K562 (cell line): ENCODE results near the gene STPG4. TPM values are rescaled to one million over a fixed set of nuclear protein-coding genes. Genes with fewer than 3 reads are reported as not detected.

Experiments
- ATAC-seq: fragments of 200-7000 bp; cut with Tn5 transposase; 3 replicates; pipeline ENCODE4 v1.9.1; 2020; ENCODE audit warnings: moderate library complexity
- BruUV-seq: library from RNA; stranded (reverse); fragments of 400-500 nt; replicated peaks from 2 replicates; lab custom pipeline; 2021; lab: Mats Ljungman, UMichigan
- CTCF ChIA-PET: fragments of 300-600 bp; formaldehyde crosslinking; extraction: SDS; loops from one replicate; lab custom pipeline; 2021; ENCODE audit warnings: low intra/inter-chr PET ratio; lab: Yijun Ruan, JAX
- POLR2A ChIA-PET: fragments of 300-600, 350-650 bp; sonication (Branson Sonifier 250); formaldehyde crosslinking; extraction: SDS; loops from one replicate; lab custom pipeline; 2021; ENCODE audit warnings: antibody characterized with exemption, inconsistent platforms; lab: Yijun Ruan, JAX
- DNase-seq, 4 experiments: peaks; one replicate each; pipeline versions ENCODE4 v3.0.0 to v3.0.0-alpha.2; 2011 to 2018; ENCODE audit warnings: low spot score in 3 of 4, mixed read lengths in 3 of 4; ENCODE audit errors: extremely low read depth in 1 of 4
- FAIRE-seq: peaks from 2 replicates; lab custom pipeline; 2011; peaks lifted over from hg19 to GRCh38; lab: Jason Lieb, UNC
- H2AFZ ChIP-seq: 2 replicates; pipeline ENCODE4 v1.6.0; 2011; ENCODE audit warnings: low read depth, low read length, control low read depth, inconsistent platforms
- H3K27ac ChIP-seq: fragments of 200-600 bp; 3 replicates; pipeline ENCODE4 v1.8.0; 2011; ENCODE audit warnings: low read depth, mild to moderate bottlenecking, control low read depth, inconsistent platforms, low read length, moderate library complexity, mixed read lengths; ENCODE audit errors: extremely low read depth
- H3K27me3 ChIP-seq, 2 experiments: fragments of 300-600 bp in 1 of 2; 2 replicates in 1 of 2; 3 replicates in 1 of 2; pipeline versions ENCODE4 v1.6.0 to v1.8.0; 2011; ENCODE audit warnings: inconsistent platforms in 2 of 2, low read length in 2 of 2, mild to moderate bottlenecking in 1 of 2, mixed read lengths in 1 of 2, moderate library complexity in 1 of 2; ENCODE audit not compliant: control insufficient read depth in 2 of 2, insufficient read depth in 2 of 2
- H3K36me3 ChIP-seq: fragments of 300-600 bp; 3 replicates; pipeline ENCODE4 v1.8.0; 2011; ENCODE audit warnings: mild to moderate bottlenecking, low read length, inconsistent platforms; ENCODE audit not compliant: control insufficient read depth, insufficient read depth
- H3K4me1 ChIP-seq, 2 experiments: fragments of 200-600 bp in 1 of 2; replicated peaks in 1 of 2; 2 replicates in 1 of 2; 3 replicates in 1 of 2; pipeline versions ENCODE4 v1.5.1 to v1.8.0; 2011; ENCODE audit warnings: inconsistent platforms in 2 of 2, low read length in 2 of 2, mild to moderate bottlenecking in 1 of 2, mixed read lengths in 1 of 2, moderate library complexity in 1 of 2; ENCODE audit not compliant: control insufficient read depth in 2 of 2, insufficient read depth in 2 of 2
- H3K4me2 ChIP-seq: 2 replicates; pipeline ENCODE4 v1.6.1; 2011; ENCODE audit warnings: low read length, control low read depth, inconsistent platforms, mixed read lengths; ENCODE audit not compliant: insufficient read depth
- H3K4me3 ChIP-seq: fragments of 200-600 bp; sonication (generic), shearing (Covaris generic); 2 replicates; pipeline ENCODE4 v1.5.1; 2016; ENCODE audit warnings: control low read depth, inconsistent platforms
- H3K79me2 ChIP-seq: fragments of 200-600 bp; 3 replicates; pipeline ENCODE4 v1.8.0; 2011; ENCODE audit warnings: low read length, inconsistent platforms; ENCODE audit not compliant: control insufficient read depth, insufficient read depth
- H3K9ac ChIP-seq, 2 experiments: 2 replicates each; pipeline versions ENCODE4 v1.6.0 to v1.6.1; 2011; ENCODE audit warnings: low read depth in 2 of 2, low read length in 2 of 2, control low read depth in 1 of 2, inconsistent platforms in 1 of 2, mild to moderate bottlenecking in 1 of 2, mixed read lengths in 1 of 2; ENCODE audit not compliant: insufficient read depth in 1 of 2
- H3K9me1 ChIP-seq: one replicate; pipeline ENCODE4 v1.6.0; 2011; ENCODE audit warnings: inconsistent platforms, mild to moderate bottlenecking, low read length, moderate library complexity; ENCODE audit not compliant: control insufficient read depth, insufficient read depth
- H3K9me3 ChIP-seq: replicated peaks from 2 replicates; pipeline ENCODE4 v1.5.1; 2011; ENCODE audit warnings: low read depth, low read length, inconsistent platforms; ENCODE audit not compliant: control insufficient read depth, insufficient read depth
- H4K20me1 ChIP-seq: replicated peaks from 2 replicates; pipeline ENCODE4 v1.6.1; 2011; ENCODE audit warnings: low read length, inconsistent platforms, mixed read lengths; ENCODE audit not compliant: control insufficient read depth, insufficient read depth
- NFIC ChIP-seq: fragments of 450-650 bp; IDR thresholded peaks from 2 replicates; pipeline ENCODE4 v1.6.1; 2017; ENCODE audit warnings: mild to moderate bottlenecking, inconsistent platforms
- POLR2AphosphoS5 ChIP-seq: IDR thresholded peaks from 2 replicates; pipeline ENCODE4 v1.6.1; 2011; ENCODE audit warnings: mild to moderate bottlenecking, low read depth, low read length, moderate library complexity; ENCODE audit not compliant: control insufficient read depth, insufficient read depth
- POLR2B ChIP-seq: fragments of 450-650 bp; IDR thresholded peaks from 2 replicates; pipeline ENCODE4 v1.6.1; 2018; ENCODE audit warnings: low read depth; ENCODE audit not compliant: partially characterized antibody
- SIN3A ChIP-seq, 2 experiments: fragments of 150-350 bp in 1 of 2; IDR thresholded peaks; 2 replicates each; pipeline ENCODE4 v1.6.1; 2011 to 2016; ENCODE audit warnings: borderline replicate concordance in 2 of 2, low read depth in 2 of 2, low read length in 2 of 2, mild to moderate bottlenecking in 2 of 2, moderate library complexity in 2 of 2; ENCODE audit not compliant: control insufficient read depth in 1 of 2
- SREBF2 ChIP-seq: sonication (generic); formaldehyde crosslinking; IDR thresholded peaks from 2 replicates; pipeline ENCODE4 v1.4.0; 2020; ENCODE audit warnings: mild to moderate bottlenecking, missing genetic modification reagents
- SUPT5H ChIP-seq: fragments of 450-650 bp; IDR thresholded peaks from 2 replicates; pipeline ENCODE4 v1.6.1; 2016
- ZNF707 ChIP-seq: fragments of 250-450 bp; sonication (Bioruptor Pico); conservative IDR thresholded peaks from 2 replicates; pipeline ENCODE4 v1.8.0; 2022; ENCODE audit warnings: inconsistent platforms, mild to moderate bottlenecking, moderate library complexity
- WGBS: fragments of 100-300 bp; shearing (Covaris generic); methylation state at CpG from one replicate; pipeline ENCODE4 v1.1.6; 2016; ENCODE audit warnings: low coverage, mixed read lengths; ENCODE audit not compliant: insufficient coverage; ENCODE audit errors: missing lambda C conversion rate; 5-methylcytosine and 5-hydroxymethylcytosine counted together
- in situ Hi-C: fragments of 300-500 bp; cut with MboI; formaldehyde crosslinking; loops from 4 replicates; pipeline ENCODE4 v1.15.0; 2018; ENCODE audit warnings: inconsistent platforms, mixed read lengths
- intact Hi-C: fragments of 100-400 bp; cut with micrococcal nuclease; formaldehyde crosslinking; loops from 2 replicates; pipeline ENCODE4 v1.14.2; 2022
- polyA plus RNA-seq, 8 experiments: library from polyadenylated mRNA; depleted of rRNA in 4 of 8; stranded (reverse) in 5 of 8; unstranded in 3 of 8; fragments of >200 nt; fragmentation: Nextera tagmentation in 2 of 8; fragmentation: Illumina TruSeq in 1 of 8; extraction: Ambion mirVana in 2 of 8; extraction: Trizol in 1 of 8; gene quantifications; 2 replicates each; pipeline versions ENCODE4 v1.2.1 to v1.2.3, GENCODE V29; 2011 to 2014; ENCODE audit warnings: inconsistent platforms in 1 of 8, missing spikeins in 1 of 8
- total RNA-seq, 7 experiments: library from RNA; depleted of rRNA in 6 of 7; stranded (reverse); fragments of >200 nt in 6 of 7; fragmentation: Illumina TruSeq in 2 of 7; extraction: Trizol in 2 of 7; gene quantifications; 2 replicates each; pipeline versions ENCODE4 v1.2.1 to v1.2.3, GENCODE V29; 2011 to 2021; ENCODE audit warnings: low replicate concordance in 1 of 7
- TF ChIP-seq, protein P1 (sequence below): fragments of 450-650 bp; formaldehyde crosslinking; conservative IDR thresholded peaks from 2 replicates; pipeline ENCODE4 v1.4.0; 2022; ENCODE audit warnings: mild to moderate bottlenecking, missing genetic modification characterization
- TF ChIP-seq, protein P2 (sequence below): IDR thresholded peaks from 2 replicates; pipeline ENCODE4 v1.6.1; 2014; ENCODE audit warnings: antibody characterized with exemption

The STPG4 gene
- total and polyA plus RNA-seq, 9 of the 15 experiments (the other 6 are each of a cell fraction or from before 2014, with no cell fraction given), result 0.10 to 0.68 (median 0.22) TPM; not detected in 6

DNA sequence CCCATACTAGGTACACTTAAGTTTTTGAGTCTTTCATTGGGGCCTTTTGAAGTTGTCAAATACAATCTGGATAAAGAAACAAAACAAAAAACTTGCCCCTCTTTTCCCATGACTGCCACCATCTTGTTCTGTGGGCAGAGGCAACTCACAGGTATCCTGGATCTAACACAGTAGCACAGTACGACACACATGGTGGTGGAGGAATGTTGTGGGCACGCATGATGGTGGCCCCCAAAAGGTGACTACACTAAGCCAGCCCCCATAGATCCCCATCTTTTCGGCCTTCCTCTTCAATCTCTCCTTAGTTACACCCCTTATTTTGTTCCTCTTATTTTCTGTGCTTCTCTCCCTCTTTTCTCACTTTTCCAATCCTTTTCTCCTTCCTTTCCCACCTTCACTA is 4.5 kb upstream of the STPG4 start:
- no peak overlapping the region for H3K4me2 ChIP-seq
- H3K4me3 ChIP-seq, result no peak overlapping the region
- H3K9me3 ChIP-seq, result no peaks in the 10 kb centered on the region
- no peaks in the 10 kb centered on the region for H3K9me1 ChIP-seq
- no peak overlapping the region for H3K9ac ChIP-seq
- FAIRE-seq (no peak), ATAC-seq (peak; percentile 46)
- POLR2A ChIA-PET, result no interaction called here
- CTCF ChIA-PET, result no interaction called here
- H3K36me3 ChIP-seq, result peaks cover 50% of the 10 kb centered on the region
- TF ChIP-seq NFIC (peak; percentile 14; the same call in 1 of the 2 replicates), SREBF2 (CRISPR knock-in tag) (no peak), SIN3A (IDR thresholded peaks at IDR 0.05; ENCODE audit: borderline replicate concordance in 2 of 2, control insufficient read depth in 1 of 2, low read depth in 2 of 2, low read length in 2 of 2) (0 out of 4 replicates have a peak, but pooled peaks of 1 of the 2 experiments have one; percentile 18), POLR2AphosphoS5 (peak; percentile 43; the same call in 1 of the 2 replicates), POLR2B (peak; percentile 71), ZNF707 (CRISPR knock-in tag) (no peak), SUPT5H (peak; percentile 72)
- TF ChIP-seq, protein P1, sequence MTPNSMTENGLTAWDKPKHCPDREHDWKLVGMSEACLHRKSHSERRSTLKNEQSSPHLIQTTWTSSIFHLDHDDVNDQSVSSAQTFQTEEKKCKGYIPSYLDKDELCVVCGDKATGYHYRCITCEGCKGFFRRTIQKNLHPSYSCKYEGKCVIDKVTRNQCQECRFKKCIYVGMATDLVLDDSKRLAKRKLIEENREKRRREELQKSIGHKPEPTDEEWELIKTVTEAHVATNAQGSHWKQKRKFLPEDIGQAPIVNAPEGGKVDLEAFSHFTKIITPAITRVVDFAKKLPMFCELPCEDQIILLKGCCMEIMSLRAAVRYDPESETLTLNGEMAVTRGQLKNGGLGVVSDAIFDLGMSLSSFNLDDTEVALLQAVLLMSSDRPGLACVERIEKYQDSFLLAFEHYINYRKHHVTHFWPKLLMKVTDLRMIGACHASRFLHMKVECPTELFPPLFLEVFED (CRISPR knock-in tag), result peak; percentile 77
- TF ChIP-seq, protein P2, sequence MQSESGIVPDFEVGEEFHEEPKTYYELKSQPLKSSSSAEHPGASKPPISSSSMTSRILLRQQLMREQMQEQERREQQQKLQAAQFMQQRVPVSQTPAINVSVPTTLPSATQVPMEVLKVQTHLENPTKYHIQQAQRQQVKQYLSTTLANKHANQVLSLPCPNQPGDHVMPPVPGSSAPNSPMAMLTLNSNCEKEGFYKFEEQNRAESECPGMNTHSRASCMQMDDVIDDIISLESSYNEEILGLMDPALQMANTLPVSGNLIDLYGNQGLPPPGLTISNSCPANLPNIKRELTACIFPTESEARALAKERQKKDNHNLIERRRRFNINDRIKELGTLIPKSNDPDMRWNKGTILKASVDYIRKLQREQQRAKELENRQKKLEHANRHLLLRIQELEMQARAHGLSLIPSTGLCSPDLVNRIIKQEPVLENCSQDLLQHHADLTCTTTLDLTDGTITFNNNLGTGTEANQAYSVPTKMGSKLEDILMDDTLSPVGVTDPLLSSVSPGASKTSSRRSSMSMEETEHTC, result no peak
- TF ChIP-seq, all 486 proteins: peak for 6
- WGBS, result 93% methylated on average over 3 of the region's 3 CpGs
- Histone ChIP-seq H2AFZ (no peak overlapping the region), H3K79me2 (peaks cover 15% of the 10 kb centered on the region), H4K20me1 (peaks cover 10% of the 10 kb centered on the region), H3K27me3 (no peaks in the 10 kb centered on the region), H3K4me1 (peaks cover 0 to 4% of the 10 kb centered on the region in 2 experiments; a peak in 1 of 5 replicates), H3K27ac (no peak overlapping the region)
- BruUV-seq, result no TSS peak
- DNase-seq, result no peak
- intact Hi-C loops, result no loop called here
- in situ Hi-C loops, result no loop called here
